ENCODE measurements around the gene PRKN.
"Not testable (repeated sequence)": the region's sequence is repeated elsewhere in the genome, so short reads cannot be mapped to it uniquely, and the experiment has no call there.

The PRKN gene

GRCh38 chr6:161347988-161348627 lies 1379.5 kb downstream of the PRKN start:
- no peak for DNase-seq (ENCODE audit: low read depth)

- no peak for DNase-seq (ENCODE audit: low read depth)
Observed at GRCh38 chr6:161347125-161347524, 1380.4 kb downstream of the PRKN start.

DNA sequence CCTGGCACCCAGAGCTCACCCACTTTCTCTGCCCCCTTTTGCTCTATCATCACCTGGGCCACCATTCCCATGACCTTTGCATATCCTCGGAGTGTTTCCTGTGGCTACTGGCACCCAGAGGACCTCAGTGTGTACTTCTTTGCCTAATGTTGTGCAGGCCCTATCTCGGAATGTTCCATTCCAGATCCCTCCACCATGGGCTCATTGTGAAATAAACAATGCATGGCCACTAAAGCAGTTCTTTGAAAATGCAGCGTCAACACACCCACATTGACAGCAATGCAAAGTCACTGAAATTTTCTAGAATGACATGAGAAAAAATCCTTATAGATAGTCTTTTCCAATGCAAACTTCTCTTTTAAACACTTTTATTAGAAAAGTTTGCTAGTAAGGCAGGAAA lies 1380.8 kb downstream of the PRKN start:
- DNase-seq (ENCODE audit: low read depth), result no peak

GRCh38 chr6:161344626-161345025 lies 1382.9 kb downstream of the PRKN start:
- DNase-seq (ENCODE audit: low read depth), result no peak

DNA sequence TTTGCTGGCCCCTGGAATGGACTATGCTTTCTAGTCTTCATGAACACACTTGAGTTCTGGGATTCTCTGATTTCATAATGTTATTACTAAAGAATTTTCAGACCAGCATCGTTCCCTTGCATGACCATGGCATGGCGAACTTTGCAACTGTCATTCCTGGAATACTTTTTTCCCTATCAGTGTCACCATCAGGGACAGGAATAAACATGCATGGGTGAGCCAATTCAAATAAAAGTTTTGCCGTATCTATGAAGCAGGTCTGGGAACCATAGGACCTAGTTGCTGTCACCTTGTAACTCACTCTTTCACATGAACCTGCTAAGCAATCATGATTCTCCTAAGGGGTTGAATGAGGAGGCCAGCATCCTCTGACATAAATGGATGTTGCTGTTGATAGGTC lies 1385.5 kb downstream of the PRKN start:
- DNase-seq (ENCODE audit: low read depth), result no peak

DNA sequence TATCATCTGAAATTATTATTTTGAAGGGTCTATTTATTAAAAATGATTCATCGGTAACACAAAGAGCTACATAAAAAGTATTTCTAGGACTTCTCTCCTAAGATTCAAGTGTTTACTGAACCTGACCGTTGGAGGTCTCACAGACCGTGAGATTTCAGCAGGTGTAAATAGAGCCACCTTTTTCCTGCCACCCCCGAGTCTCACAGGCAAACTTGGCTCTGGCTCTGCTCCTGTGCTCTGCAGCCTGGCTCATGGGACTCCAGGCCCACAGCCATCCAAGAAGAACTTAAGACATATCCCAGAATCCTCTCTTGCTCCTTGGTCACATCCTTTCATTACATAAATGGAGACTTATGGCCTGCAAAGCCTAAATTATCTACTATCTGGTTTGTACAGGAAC lies 1385.9 kb downstream of the PRKN start:
- no peak for DNase-seq (ENCODE audit: low read depth)

GRCh38 chr6:161338015-161338414 lies 1389.6 kb downstream of the PRKN start:
- DNase-seq (ENCODE audit: low read depth), result no peak

- no peak for DNase-seq (ENCODE audit: low read depth)
Observed at GRCh38 chr6:161336479-161336878, 1391.1 kb downstream of the PRKN start.

DNA sequence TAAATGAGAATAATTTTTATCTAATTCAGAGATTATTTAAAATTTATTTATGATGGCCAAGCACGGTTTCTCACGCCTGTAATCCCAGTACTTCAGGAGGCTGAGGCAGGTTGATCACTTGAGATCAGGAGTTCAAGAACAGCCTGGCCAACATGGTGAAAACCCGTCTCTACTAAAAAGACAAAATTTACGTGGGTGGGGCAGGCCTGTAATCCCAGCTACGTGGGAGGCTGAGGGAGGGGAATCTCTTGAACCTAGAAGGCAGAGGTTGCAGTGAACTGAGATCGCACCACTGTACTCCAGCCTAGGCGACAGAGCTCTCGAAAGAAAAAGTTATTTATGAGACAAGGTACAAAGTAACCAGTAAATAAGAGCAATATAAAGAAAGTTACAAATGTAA lies 1394.2 kb downstream of the PRKN start:
- DNase-seq (ENCODE audit: low read depth), result no peak

GRCh38 chr6:161331402-161332081 lies 1396.0 kb downstream of the PRKN start:
- not testable (repeated sequence) for DNase-seq (ENCODE audit: low read depth)

- no peak for DNase-seq (ENCODE audit: low read depth)
Observed at GRCh38 chr6:161327360-161327953, 1400.1 kb downstream of the PRKN start.

- no peak for DNase-seq (ENCODE audit: low read depth)
Observed at GRCh38 chr6:161319231-161319630, 1408.3 kb downstream of the PRKN start.

GRCh38 chr6:161318456-161318855 lies 1409.1 kb downstream of the PRKN start:
- DNase-seq (ENCODE audit: low read depth), result no peak

- DNase-seq (ENCODE audit: low read depth), result no peak
Observed at GRCh38 chr6:161316531-161316930, 1411.0 kb downstream of the PRKN start.

DNA sequence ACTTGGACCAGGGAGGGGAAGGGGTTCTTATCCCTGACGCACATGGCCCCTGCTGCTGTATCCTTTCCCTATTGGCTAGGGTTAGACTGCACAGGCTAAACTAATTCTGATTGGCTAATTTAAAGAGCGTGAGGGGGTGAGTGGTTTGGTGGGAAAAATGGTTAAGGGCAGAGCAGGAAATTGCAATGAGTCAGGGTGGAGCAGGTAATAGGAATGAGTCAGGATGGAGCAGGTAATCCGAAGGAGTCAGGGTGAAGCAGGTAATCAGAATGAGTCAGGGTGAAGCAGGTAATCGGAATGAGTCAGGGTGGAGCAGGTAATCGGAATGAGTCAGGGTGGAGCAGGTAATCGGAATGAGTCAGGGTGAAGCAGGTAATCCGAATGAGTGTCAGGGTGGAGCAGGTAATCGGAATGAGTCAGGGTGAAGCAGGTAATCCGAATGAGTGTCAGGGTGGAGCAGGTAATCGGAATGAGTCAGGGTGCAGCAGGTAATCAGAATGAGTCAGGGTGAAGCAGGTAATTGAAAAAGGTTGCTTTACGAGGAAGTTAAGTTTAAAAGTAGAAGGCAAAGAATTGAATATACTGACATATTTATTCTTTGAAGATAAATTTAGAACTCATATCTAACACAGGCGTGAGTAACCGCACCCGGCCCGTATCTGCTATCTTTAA lies 1412.2 kb downstream of the PRKN start:
- not testable (repeated sequence) for DNase-seq (ENCODE audit: low read depth)

- not testable (repeated sequence) for DNase-seq (ENCODE audit: low read depth)
Observed at GRCh38 chr6:161314541-161315245, 1412.9 kb downstream of the PRKN start.

DNA sequence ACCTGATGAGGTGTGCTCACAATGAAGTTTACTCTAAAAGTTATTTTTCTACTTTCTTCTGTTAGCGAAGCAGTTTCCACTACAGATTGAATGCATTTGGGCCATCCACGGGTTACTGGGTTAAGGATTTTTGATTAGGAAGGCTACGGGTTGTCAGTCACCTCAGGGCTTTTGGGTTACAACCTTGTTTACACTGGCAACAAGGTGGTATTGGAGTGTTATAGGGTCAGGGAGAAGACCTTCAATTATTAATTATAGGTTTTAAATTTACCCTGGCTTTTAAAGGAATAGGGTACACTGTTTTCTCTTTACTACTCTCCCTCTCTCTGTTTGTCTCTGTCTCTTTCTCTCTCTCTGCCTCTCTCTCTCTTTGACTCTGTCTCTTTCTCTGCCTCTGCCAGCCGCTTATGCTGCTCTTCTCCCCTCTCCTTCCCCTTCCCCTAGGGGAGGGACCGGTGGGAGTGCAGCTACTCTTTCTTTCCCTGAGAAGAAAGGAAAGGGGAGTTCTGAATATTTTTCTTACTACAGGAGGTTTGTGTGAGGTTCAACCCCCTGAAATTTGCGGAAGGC lies 1413.5 kb downstream of the PRKN start:
- no peak for DNase-seq (ENCODE audit: low read depth)

DNA sequence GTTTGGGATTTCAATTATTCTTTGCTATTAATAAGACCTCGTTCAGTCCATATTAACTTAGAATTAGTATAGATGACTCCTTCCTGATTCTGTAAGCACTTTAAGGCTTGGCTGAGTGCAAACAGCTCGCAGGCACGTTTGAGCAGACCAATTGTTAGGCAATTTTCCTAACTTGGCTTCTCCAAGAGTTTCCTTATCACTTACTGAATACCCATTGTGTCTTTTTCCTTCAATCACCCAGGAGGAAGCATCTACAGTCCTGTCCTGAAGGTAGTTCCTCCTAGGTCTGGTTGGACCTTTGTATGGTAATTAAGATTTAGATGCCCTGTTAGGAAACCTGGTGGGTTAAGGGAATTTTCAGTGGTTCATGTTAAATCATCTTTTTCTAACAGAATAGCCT lies 1414.1 kb downstream of the PRKN start:
- DNase-seq (ENCODE audit: low read depth), result not testable (repeated sequence)

- DNase-seq (ENCODE audit: low read depth), result not testable (repeated sequence)
Observed at GRCh38 chr6:161309774-161310173, 1417.8 kb downstream of the PRKN start.

- DNase-seq (ENCODE audit: low read depth), result no peak
Observed at GRCh38 chr6:161308075-161308655, 1419.4 kb downstream of the PRKN start.

- DNase-seq (ENCODE audit: low read depth), result no peak
Observed at GRCh38 chr6:161305860-161306259, 1421.7 kb downstream of the PRKN start.
